Regular cardiac myocyte (primary cell): ENCODE results near the gene CCDC120. TPM values are rescaled to one million over a fixed set of nuclear protein-coding genes. Genes with fewer than 3 reads are reported as not detected.

ENCODE experiments used
- total RNA-seq: library from RNA; depleted of rRNA; stranded (reverse); fragments of >200 nt; gene quantifications from 2 replicates; pipeline ENCODE4 v1.2.3, GENCODE V29; 2014

Gene CCDC120, protein sequence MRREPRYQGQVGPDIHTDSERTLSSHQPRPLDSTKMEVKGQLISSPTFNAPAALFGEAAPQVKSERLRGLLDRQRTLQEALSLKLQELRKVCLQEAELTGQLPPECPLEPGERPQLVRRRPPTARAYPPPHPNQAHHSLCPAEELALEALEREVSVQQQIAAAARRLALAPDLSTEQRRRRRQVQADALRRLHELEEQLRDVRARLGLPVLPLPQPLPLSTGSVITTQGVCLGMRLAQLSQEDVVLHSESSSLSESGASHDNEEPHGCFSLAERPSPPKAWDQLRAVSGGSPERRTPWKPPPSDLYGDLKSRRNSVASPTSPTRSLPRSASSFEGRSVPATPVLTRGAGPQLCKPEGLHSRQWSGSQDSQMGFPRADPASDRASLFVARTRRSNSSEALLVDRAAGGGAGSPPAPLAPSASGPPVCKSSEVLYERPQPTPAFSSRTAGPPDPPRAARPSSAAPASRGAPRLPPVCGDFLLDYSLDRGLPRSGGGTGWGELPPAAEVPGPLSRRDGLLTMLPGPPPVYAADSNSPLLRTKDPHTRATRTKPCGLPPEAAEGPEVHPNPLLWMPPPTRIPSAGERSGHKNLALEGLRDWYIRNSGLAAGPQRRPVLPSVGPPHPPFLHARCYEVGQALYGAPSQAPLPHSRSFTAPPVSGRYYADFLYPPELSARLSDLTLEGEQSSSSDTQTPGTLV
- 0.19 and 0.28 TPM in 2 replicates for total RNA-seq

DNA sequence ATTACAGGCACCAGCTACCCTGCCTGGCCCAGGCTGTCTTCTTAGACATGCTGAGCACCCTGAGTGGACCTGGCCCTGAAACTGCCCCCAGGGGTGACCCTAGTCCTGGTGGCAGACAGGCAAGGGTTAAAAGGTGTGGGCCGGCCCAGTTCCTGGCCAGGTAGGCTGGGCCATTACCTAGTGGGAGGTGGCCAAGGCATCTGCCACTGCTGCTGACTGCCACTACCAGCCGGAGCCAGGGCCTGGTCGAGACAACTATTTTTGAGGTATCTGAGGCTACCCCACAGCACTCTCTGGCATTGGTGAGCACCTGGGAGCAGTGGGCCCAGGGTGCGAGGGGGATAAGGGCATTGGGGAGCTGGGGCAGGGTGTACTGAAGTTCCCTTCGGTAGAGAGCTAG, at the start of gene CCDC120:
TSS of gene CCDC120 (plus strand) at position 206 of the 400 bp plus-strand sequence. CDS start 3,043 bp downstream, outside the sequence.

DNA sequence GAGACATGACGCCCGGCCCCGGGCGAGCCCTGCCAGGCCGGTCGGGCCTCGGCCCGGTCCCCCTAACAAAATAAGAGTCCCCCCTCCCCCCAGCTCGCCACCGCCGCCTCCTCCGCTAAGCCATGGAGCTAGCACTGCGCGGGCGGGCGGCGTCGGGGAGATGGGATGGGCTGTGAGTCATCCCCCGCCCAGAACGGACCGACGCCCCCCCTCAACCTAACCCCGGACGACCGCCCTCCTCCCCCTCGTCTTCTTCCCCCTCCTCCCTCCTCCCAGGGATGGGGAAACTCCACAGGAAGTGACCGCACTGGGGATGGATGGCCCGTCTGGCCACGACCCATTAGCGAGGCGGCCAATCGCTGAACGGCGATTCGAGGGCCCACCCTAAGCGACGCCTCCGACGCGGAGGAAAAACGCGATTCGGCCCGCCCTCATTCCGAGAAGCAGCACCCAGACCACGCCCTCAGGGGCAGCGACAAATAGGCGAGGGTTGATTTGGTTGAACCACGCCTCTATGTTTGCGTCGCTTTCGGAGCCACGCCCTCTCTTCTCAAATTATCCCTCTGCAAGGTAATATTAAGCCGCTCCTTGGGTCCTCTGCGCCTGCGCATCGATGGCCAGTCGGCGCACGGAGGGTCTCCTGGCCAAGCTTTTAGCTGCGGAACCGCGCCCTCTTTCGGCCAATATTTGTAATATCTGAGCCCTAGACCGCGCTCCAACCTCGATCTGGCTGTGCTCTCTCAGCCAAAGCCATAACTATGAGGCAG, 15.4 kb upstream of the CCDC120 start, which contains the start of gene TFE3:
TSS of gene TFE3 (minus strand) at position 138 of the 767 bp plus-strand sequence. CDS start at position 7, 131 bp downstream.

DNA sequence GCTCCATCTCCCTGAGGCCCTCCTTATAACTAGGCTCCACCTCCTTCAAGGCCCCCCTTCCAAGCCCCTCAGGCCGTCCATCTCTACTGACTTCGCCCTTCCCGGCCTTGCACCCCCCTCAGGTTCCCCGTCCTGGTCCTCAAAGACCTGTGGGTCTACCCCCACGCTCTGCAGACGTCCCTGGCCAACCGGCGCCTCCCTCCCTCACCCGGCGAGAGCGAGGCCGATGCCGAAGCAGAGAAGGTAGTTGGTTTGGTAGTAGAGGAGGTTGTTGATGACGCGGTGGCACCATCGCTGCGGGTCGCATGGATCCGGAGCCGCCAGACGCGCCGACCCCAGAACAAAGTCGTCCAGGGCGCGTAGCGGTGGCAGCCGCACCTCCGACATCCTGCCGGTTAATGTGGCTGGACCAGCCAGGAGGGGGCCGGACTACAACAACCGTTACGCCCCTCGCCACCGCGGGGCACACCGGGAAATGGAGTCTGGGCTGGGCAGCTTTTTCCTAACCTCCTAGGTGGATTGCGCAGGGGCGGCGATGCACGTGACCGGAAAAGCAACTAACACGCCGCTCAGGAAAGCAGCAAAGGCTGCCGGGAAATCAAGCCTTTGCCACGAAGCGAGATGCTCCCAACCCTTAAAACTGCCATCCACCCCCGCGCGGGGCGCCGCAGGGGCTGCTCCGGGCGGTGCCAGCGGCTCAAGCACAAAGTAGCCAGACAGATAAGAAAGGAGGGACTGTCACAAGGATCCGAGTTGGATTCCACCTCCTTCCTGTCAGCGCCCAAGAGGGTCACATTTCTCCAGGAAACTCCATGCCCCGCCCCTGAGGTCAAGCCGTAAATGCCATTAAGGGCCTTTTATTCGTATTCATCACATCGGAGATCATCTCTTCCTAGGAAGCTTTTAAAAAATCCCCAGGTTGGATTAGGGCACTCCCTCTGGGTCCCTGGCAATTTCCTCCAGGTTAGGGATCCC, 15.1 kb downstream of the CCDC120 start, which contains the start of gene PRAF2:
TSS of gene PRAF2 (minus strand) at position 402 of the 975 bp plus-strand sequence. CDS start at position 387, 15 bp downstream.

DNA sequence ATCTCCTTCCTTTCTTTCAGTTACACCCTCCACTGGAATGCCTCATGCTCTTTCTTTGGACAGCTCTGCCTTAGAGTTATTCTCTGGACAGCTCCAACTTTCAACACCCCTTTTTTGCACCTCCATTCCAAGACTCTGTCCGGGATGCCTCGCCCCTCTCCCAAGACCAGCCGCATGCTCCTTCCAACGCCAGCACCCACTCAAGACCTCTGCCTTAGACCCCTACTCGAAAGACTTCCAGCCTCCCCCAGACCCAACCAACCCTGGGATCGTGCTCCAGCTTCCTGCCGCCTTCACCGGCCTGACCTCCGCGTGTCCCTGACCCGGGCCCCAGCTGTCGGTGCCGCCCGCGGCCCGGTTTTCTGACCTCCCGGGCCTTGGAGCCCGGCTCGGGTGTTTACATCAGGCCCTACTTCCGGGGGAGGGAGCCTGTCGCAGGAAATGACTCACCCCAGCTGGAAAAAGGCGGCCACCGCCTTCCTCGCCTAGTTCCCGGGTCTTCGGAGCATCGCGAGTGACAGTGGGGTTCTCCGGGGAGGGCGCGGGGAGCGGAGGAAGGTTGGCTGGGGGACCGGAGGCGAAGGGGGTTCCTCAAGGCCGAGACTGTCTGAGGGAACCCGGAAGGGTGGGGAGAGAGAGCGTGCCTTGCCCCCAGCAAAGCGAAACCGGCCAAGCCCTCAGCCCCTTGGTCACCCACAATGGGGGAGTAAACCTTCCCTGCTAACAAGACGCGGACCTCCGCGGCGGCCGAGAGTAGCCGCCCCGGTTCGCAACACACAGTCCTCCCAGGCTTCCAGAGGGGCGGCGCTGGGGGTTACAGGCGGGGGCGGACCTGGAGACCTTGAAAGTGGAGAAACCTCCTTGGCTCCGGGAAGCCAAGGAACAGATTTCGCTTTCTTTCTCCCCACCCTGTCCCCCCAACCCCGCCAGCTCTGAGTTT, 21.0 kb downstream of the CCDC120 start, which contains the start of gene WDR45:
TSS of gene WDR45 (minus strand) at position 399 of the 940 bp plus-strand sequence. CDS start 1,792 bp downstream, outside the sequence.

Other genes starting within 250 kb of the CCDC120 start
- gene ERAS, start 232.5 kb upstream of the CCDC120 start, total RNA-seq = not detected in 2 replicates
- gene PCSK1N, start 223.4 kb upstream of the CCDC120 start, total RNA-seq = 0.19 and 0.85 TPM in 2 replicates
- 26.5 and 42.0 TPM in 2 replicates for gene TIMM17B, start 161.2 kb upstream of the CCDC120 start, total RNA-seq
- 36.1 and 88.6 TPM in 2 replicates for gene PQBP1, start 161.1 kb upstream of the CCDC120 start, total RNA-seq
- gene SLC35A2, start 147.4 kb upstream of the CCDC120 start, total RNA-seq = 18.6 and 19.6 TPM in 2 replicates
- 5.2 and 7.0 TPM in 2 replicates for gene PIM2, start 140.0 kb upstream of the CCDC120 start, total RNA-seq
- gene OTUD5, start 101.4 kb upstream of the CCDC120 start, total RNA-seq = 25.9 and 34.5 TPM in 2 replicates
- gene KCND1, start 87.2 kb upstream of the CCDC120 start, total RNA-seq = 0.56 and 0.58 TPM in 2 replicates
- 23.1 and 28.2 TPM in 2 replicates for gene GRIPAP1, start 56.7 kb upstream of the CCDC120 start, total RNA-seq
- 29.1 and 33.0 TPM in 2 replicates for gene TFE3, start 15.6 kb upstream of the CCDC120 start, total RNA-seq
- 5.8 and 7.0 TPM in 2 replicates for gene PRAF2, start 15.0 kb downstream of the CCDC120 start, total RNA-seq
- gene WDR45, start 20.9 kb downstream of the CCDC120 start, total RNA-seq = 29.3 and 31.2 TPM in 2 replicates
- gene GPKOW, start 64.7 kb downstream of the CCDC120 start, total RNA-seq = 18.0 and 22.4 TPM in 2 replicates
- gene MAGIX, start 103.8 kb downstream of the CCDC120 start, total RNA-seq = 1.7 and 2.5 TPM in 2 replicates
- gene PLP2, start 112.9 kb downstream of the CCDC120 start, total RNA-seq = 3.7 and 15.1 TPM in 2 replicates
- 5.0 and 6.2 TPM in 2 replicates for gene PRICKLE3, start 127.4 kb downstream of the CCDC120 start, total RNA-seq
- 0.19 and 0.28 TPM in 2 replicates for gene SYP, start 141.2 kb downstream of the CCDC120 start, total RNA-seq
- 0.19 TPM in 1 of 2 replicates, not detected in the other for gene CACNA1F, start 174.3 kb downstream of the CCDC120 start, total RNA-seq
- gene CCDC22, start 176.5 kb downstream of the CCDC120 start, total RNA-seq = 5.9 and 18.4 TPM in 2 replicates
- under 0.01 TPM in 1 of 2 replicates, not detected in the other for gene FOXP3, start 205.7 kb downstream of the CCDC120 start, total RNA-seq
- 4.4 and 7.3 TPM in 2 replicates for gene PPP1R3F, start 210.8 kb downstream of the CCDC120 start, total RNA-seq
- not detected in 2 replicates for gene GAGE10, start 244.6 kb downstream of the CCDC120 start, total RNA-seq